PC-3 (cell line): ENCODE results near the gene CAPZB.

Experiments
- EZH2 ChIP-seq: fragments of 300-600 bp; sonication (generic); IDR thresholded peaks from one replicate; pipeline ENCODE4 v1.6.1; 2017; ENCODE audit warnings: antibody characterized with exemption, mild to moderate bottlenecking, low read length; ENCODE audit not compliant: unreplicated experiment
- EZH2phosphoT487 ChIP-seq: fragments of 300-600 bp; sonication (generic); IDR thresholded peaks from 2 replicates; pipeline ENCODE4 v1.6.1; 2018; ENCODE audit warnings: mild to moderate bottlenecking, antibody characterized with exemption, low read length, borderline replicate concordance
- TF ChIP-seq, protein P1 (sequence below): fragments of 300-600 bp; sonication (generic); conservative IDR thresholded peaks from 2 replicates; pipeline ENCODE4 v1.5.1; 2017; ENCODE audit warnings: antibody characterized with exemption, low read depth, mild to moderate bottlenecking, low read length

DNA sequence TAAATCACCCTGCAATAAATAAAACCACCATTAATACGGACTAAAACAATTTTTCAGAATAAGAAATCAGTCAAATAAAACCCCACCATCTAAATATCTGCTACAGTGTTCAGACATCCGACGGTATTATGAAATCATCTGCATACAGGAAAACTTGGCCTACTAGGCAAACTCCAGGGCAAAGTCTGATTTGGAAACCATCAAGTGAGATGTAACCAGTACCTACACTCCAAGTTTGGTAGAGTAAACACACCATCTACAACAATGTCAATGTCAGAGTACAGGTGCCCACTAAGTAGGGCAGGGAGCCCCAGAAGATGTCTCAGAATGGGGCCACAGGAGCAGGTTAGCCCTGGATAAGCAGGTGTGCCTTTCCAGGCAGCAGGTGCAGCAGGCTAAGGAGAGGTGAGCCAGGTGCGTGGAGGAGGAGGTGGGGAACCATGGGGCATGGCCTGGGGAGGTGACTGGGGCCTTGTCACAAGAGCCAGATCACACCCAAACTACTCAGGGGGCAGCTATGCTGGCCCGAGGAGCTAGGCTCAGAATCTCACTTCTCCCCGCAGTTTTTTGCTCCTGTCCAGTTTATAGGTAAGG lies 59.6 kb downstream of the CAPZB start:
- TF ChIP-seq EZH2 (no peak), EZH2phosphoT487 (no peak)
- TF ChIP-seq, protein P1, sequence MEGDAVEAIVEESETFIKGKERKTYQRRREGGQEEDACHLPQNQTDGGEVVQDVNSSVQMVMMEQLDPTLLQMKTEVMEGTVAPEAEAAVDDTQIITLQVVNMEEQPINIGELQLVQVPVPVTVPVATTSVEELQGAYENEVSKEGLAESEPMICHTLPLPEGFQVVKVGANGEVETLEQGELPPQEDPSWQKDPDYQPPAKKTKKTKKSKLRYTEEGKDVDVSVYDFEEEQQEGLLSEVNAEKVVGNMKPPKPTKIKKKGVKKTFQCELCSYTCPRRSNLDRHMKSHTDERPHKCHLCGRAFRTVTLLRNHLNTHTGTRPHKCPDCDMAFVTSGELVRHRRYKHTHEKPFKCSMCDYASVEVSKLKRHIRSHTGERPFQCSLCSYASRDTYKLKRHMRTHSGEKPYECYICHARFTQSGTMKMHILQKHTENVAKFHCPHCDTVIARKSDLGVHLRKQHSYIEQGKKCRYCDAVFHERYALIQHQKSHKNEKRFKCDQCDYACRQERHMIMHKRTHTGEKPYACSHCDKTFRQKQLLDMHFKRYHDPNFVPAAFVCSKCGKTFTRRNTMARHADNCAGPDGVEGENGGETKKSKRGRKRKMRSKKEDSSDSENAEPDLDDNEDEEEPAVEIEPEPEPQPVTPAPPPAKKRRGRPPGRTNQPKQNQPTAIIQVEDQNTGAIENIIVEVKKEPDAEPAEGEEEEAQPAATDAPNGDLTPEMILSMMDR = no peak
